ENCODE measurements around the gene UVRAG.

UVRAG gene

DNA sequence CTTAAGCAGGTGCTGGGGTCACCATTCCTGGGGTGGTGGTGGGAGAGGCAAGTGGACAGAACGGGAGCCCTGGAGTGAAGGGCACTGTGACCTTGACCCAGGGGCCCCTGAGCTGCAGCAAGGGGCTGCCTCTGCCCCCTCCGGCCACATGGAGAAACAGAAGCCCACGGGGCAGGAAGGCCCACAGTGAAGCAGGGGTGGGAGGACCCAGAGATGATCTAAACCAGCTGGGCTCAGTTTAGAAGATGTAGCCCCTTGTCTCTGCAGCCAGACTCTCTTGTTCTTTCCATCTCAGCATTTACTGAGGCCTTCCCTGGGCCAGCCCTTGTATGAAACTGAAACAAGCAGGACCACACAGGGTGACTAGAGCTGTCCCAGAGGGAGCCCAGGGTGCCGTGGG lies 360.8 kb downstream of the UVRAG start:
- DNase-seq: no peak

DNA sequence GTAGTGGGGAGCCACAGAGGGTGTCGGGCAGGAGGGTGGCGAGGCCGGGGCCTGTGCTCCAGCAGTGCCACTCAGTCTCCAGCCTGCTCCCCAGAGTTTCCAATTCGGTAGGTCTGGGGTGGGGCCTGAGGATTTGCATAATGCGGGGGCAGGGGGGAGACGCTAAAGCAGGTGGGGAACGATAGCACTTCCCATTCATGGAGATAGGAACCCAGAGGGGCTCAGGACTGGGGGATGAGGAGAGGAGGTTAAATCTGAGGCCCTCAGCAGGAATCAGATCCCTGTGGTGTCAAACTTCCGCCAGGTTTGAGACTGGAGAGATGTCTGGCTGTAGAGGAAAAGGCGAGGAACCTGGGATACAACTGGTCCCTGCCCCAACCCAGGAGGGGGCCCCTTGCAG lies 361.5 kb downstream of the UVRAG start:
- no peak for DNase-seq

DNA sequence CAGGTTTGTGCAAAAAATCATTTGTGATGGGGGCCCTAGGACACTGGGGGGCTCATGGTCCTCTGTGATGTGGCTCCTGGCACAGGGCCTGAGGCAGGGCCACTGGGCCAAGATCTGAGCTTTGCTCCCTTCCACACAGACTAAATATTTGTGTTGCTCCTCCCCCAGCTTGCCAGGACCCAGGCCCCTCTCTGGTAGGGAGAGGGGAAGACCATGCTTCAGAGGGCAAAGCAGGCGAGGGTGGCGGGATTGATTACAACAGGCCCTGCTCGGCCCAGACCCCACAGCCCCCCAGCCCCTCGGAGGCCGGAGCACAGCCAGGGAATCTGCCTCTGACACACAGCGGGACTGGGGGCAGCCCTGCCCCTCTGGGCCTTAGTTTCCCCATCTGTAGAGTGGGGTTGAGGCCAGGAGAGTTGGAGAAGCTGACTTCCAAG lies 362.3 kb downstream of the UVRAG start:
- no peak for DNase-seq

DNA sequence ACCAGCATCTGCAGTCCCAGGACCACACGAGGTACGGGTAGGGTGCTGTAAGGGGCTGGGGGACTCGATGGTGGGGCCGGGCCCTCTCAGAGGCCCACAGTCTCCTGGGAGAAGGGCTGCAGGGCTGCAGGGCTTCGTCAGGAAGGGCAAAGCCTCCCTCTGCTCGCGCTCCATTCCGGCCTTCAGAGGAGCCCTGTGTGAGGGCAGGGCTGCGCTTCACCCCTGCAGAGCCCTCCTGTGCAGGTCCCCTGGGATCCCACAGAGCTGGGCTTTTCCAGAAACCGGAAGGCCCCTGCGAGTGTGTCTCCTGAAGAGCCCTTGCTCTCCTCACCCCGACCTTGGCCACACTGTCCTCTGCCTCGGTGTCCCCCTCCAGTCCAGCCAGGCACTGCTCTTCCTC lies 364.1 kb downstream of the UVRAG start:
- no peak for DNase-seq

DNA sequence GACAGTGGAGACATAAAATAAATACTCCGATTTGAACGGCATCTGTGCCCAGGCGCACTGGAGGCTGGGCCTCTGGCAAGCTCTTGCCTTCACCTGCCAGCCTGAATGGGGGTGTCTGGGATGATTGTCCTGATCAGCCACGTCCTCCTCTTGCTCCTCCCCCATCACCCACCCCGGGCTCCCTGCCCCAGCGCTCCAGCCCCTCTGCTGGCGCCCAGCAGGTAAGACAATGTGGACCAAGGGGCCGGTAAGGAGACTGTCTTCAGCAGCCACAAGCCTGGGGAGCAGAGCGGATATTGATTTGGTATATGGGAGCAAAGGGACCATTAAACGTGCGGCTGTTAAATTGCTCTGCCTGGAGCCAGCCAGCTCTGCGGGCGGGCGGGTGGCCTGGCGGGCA lies 366.4 kb downstream of the UVRAG start:
- no peak for DNase-seq

DNA sequence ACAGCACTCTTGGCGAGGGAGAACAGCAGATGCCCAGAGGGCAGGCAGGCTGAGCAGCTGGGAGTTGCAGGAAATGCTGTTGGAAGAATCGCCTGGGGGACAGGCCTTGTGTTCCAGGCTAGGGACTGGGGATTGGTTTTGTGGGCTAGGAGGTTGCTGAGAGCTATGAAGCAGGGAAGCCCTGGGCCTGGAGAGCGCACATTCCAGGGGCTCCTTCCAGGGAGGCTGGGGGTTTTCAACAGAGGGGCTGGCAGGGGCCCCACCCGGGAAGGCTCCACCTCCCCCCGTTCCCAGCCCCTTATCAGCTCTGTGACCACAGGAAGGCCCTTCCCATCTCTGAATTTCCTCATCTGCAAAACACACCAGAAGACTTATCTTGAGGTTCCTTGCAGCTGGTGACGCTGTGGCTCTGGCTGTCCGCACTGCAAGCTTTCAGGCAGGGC lies 369.6 kb downstream of the UVRAG start:
- DNase-seq: no peak

DNA sequence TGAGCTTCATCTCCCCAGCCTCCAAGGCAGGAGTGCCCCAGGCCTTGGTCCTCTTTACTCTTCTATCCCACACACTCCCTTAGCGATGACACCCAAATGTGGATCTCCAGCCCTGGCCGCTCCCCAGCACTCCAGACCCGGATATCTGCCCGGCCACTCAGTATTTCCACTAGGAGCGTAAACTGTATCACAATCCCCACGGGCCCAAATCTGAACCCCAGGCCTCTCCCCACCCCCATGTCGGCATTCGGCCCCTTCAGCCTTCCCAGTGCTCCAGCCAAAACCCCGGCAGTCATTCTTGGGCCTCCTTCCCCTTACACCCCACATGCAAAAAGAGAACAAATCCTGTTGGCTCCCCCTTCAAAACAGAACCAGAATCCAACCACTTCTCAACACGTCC lies 370.5 kb downstream of the UVRAG start:
- DNase-seq: no peak

DNA sequence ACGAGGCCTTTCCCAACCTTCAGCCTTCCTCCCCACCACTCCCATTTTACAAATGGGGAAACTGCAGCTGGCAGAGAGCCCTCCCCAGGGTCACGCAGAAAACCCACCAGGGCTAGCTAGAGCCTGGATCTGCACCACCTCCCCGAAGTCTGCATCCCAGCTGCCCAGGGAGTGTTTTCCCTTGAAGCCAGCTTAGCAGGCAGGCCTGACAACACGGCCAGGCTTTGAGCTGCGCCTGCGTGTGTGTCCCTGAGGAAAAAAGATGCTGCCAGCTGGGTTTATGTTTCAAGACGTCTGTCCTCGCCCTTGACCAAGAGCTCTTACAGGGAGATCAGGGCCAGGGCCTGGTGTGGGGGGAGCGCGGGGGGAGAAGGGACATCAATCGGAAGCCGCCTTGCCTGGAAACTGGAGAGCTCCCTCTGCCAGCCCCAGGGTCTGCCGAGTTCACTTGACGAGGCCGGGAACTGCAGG lies 371.0 kb downstream of the UVRAG start:
- no peak for DNase-seq

DNA sequence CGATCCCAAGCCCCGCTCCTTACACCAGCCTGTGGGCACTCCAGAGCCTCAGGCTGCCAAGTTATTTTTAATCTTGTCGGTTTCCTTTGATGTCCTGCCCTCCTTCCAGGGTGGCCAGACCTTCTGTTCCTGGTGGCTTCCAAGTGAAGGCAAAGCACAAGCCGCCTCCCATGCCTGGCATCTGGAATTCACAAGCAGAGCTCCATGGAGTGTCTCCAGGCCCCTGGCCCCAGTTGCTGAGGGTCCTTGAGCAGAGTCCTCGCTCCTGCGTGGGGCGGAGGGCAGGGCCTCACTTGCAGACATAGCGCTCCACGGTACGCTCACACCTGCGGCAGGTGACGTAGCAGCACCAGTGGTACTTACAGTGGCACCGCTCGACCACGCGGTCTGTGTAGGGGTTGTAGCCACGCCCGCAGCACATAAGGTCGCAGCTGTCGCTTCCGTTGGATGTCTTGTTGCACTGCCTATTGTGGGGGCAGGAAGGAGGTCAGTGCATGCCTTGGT lies 371.8 kb downstream of the UVRAG start:
- DNase-seq: no peak

DNA sequence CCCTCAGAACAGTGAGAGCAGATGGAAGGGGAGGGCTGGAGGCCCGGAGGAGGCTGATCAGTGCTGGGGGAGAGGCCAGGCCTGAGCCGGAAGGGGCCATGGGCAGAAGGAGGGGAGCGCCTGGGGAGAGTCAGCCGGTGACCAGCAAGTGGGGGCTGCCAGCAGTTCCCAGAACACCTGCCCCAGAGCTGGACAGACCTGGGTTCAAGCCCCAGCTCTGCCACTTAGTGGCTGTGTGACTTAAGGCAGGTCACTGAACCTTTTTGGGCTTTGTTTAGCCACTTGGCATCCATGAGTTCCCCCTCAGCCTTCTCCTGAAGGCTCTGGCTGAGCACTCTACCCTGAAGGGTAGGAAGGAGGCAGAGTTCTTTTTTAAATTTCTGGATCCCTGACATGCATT lies 373.9 kb downstream of the UVRAG start:
- DNase-seq: no peak

DNA sequence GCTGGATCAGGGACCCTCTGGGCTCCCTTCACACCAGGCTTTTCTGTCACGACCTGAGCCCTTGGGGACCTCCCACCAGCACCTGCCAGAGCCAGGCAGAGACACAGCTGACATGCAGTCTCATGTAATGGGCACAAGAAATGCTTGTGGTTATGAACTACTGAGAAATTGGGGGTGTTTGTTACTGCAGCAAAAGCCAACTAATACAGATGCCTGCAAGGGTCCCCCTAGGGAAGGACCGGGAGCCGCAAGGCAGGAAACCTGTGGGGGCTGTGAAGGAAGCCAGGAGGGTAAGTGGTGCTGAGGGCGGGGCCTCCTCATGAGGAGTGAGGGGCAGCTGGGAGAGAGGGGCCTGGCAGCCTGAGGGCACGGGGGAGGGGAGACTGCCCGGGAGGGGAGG lies 374.7 kb downstream of the UVRAG start:
- DNase-seq: no peak

DNA sequence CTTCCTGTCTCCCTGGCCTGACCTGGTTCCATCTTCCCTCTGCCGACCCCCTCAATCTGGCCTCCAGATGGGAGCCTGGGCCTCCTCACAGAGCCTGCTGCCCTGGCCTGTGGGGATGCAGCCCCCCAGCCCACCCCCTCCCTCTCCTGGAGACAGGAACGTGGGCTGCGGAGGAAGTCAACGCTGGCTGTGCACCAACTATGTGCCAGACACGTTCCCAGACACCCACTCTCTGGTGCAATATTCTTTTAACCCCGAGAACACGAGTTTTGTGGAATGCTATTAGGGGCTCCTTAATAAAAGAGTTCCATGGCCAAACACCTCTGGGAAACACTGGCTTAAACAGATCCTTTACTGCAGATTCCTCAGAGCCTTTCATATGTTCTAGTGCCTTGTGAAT lies 375.4 kb downstream of the UVRAG start:
- DNase-seq: no peak

Data from NCI-H1930 (cell line).